ENCODE results near the gene ANKFN1. TPM values are rescaled to one million over a fixed set of nuclear protein-coding genes. Genes with fewer than 3 reads are reported as not detected.

ANKFN1 gene, protein sequence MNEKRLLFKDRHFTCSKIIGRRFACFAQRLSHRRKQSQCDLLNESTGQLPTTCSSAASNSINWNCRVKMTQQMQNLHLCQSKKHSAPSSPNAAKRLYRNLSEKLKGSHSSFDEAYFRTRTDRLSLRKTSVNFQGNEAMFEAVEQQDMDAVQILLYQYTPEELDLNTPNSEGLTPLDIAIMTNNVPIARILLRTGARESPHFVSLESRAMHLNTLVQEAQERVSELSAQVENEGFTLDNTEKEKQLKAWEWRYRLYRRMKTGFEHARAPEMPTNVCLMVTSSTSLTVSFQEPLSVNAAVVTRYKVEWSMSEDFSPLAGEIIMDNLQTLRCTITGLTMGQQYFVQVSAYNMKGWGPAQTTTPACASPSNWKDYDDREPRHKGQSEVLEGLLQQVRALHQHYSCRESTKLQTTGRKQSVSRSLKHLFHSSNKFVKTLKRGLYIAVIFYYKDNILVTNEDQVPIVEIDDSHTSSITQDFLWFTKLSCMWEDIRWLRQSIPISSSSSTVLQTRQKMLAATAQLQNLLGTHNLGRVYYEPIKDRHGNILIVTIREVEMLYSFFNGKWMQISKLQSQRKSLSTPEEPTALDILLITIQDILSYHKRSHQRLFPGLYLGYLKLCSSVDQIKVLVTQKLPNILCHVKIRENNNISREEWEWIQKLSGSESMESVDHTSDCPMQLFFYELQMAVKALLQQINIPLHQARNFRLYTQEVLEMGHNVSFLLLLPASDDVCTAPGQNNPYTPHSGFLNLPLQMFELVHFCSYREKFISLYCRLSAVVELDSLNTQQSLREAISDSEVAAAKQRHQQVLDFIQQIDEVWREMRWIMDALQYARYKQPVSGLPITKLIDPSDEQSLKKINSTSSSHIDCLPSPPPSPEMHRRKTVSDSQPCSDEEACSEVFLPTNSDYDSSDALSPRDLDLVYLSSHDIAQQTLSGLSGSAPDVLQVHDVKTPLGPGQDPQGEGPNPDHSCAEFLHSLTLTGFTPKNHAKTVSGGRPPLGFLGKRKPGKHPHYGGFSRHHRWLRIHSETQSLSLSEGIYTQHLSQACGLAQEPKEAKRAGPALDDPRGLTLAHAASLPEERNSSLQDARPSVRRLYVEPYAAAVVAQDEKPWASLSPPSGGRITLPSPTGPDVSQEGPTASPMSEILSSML
- total RNA-seq: not detected

DNA sequence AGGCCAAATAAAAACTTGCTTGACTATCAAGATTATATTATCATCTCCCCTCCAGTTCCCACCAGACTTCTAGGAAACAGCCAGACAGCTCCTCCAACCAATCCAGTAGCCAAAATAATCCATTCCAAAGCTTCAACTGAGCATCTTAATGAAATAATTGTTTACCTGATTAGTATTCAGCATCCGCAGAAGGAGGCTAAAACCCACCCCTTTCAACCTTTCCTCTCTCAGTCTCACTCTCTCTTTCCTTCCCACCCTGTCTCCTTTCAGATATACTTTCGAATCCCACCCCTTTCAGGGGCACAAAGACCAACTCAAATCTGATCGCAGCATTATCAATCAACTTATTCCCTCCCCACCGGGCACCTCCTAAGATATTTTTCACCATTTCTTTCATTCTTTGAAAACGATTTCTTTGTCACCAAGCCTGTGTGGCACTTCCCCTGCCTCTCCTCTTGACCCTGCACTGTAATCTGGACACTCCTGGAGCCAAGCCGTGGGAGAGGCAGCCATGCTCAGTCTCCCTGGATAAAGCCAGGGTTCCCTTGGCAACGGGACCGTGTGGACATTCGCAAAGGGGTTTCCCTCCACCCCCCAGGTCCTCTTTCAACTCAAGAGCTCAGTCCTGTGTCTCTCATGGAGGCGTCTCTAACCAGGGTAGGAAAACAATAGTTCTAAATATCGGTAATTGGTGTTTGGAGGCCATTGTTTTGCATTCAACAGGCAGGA is at the start of gene ANKFN1:
Gene ANKFN1, plus strand, starts transcription at position 602 of the 729 bp plus-strand sequence. CDS start 59,193 bp downstream, outside the sequence.
- CTCF ChIA-PET: no interaction called here
- POLR2A ChIA-PET: no interaction called here

DNA sequence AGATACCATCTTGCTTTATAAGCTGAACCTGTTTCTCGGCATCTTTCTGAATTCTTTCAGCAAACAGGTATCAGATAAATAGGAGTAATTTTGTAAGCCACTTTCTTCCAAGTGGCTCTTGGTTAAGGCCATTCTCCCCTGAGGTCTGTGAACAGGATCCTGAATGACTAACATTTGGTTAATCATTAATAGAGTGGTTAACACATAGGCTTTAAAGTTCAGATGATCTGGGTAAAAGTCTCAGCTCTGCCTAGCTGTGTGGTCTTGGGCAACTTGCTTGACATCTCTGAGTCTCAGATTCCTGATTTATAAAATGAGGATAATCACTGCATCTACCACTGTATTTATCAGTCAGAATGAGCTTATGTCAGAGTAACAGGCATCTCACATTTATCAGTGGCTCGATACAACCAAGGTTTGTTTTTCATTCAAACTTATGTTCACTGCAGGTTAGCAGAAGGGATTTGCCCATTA is 44.4 kb upstream of the ANKFN1 start:
- CTCF ChIA-PET: interaction anchor here (0.9 kb wide), 1 partner anchor 33 kb away, joined by 3 read pairs; no protein-coding TSS in a partner anchor
- POLR2A ChIA-PET: no interaction called here

DNA sequence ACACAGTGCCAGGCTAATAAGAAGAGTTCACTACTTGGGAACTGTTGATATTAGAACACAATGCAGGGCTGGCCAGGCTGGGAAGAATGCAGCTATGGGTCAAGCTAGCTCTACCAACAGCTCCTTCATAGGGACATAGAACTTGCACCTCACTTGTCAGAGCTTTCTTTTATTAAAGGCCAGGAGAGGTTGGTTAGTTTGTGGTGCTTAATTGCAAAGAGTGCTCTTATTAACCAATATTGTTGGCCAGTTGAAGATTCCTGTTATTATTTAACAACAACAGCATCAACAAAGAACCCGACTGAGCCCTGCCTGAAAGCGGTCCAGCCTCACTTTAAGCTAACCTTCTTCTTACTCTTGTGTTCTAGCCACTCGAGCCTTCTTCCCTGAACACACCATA is 43.4 kb upstream of the ANKFN1 start:
- POLR2A ChIA-PET: no interaction called here
- CTCF ChIA-PET: no interaction called here

DNA sequence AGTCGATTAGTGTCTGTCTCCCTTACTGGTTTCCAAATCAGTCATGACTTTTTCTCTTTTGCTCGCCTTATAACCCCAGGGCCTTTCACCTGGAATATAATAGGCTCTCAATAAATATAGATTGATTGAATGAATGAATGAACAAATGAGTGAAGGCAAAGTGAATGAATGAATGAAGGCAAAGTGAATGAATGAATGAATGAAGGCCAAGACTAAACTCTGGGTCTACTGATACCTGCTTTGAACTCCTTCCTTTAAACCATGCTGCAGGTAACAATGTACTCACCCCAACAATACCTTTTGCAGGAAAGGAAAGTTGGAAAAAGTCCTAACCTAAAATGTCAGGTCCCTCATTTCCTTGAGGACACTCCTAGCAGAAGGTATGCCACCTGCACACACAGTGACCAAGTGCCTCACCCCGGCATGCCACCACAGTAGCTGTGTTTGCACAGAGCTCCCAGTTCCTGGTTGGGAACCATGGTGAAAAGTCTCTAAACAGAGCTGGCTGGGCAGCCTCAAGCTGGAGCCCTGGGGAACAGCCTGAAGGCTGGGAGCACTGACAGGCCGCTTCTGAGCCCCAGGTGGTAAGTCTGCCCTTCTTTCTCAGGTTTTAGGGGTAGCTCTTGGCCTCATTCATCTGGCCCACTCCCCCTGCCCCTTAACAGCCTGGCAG is 42.7 kb upstream of the ANKFN1 start:
- POLR2A ChIA-PET: no interaction called here
- CTCF ChIA-PET: no interaction called here

DNA sequence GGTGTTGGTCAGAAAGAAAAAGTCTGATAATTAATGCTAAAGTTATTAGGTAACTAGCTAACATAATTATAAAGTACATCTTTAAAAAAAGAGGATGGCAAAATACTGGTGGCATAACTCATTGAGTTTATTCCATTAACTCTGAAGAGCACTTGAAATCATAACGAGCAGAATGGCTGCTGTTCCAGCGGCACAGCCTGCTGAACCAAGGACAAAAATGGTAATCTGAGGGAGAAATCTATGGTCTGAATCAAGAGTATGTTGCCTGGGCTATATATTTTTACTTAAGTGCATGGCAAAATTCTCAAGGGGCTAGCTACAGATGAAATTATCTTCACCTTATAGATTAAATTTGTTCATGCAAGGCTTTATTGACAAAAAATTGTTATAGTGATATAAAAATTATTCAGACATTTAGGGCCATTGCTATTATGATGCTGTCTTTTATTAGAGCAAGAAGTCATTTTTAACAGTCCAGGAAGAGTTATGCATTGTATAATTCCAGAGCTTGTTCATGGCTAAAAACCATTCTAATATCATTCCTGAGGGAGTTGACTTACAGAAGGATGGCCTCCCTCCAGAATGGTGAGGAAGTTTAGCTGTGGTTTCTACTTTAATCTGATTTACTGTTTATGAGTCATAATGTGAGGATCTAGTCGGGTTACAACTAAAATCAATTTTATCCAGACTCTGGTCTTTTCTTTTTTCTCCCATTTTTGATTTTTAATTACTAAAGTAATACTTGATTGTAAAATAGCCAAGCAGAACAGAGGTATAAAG is 41.4 kb upstream of the ANKFN1 start:
- CTCF ChIA-PET: no interaction called here
- POLR2A ChIA-PET: no interaction called here

DNA sequence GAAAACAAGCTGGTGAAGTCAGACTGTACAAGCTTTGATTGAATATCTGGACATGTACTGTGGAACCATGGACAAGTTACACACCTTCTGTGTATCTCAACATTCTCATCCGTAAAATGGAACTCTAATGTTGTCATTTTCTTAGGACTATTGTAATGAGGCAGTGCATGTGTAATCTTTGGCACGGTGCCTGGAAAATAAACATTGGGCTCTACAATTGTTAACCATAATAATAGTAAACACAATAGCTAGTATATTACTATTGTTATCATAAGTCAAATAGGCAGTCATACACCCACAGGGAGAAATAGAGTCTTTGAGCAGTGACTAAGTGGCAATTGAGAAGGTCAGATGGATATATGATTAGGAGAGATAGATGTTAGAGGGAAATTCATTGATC is 39.8 kb upstream of the ANKFN1 start:
- ChIA-PET CTCF (no interaction called here), POLR2A (no interaction called here)

DNA sequence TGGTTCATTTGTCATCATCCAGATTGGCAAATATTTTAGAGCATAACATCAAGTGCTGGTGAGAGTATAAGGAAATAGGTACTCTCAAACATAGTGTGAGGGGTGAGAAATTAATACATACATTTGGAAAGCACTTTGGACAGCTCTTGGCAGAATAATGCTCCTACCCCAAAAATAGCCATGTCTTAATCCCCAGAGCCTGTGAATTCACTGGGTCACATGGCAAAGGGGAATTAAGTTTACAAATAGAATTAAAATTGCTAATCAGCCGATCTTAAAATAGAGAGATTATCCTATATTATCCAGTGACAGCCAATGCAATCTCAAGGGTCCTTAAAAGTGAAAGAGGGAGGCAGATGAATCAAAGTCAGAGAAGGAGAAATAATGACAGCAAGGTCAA is 38.8 kb upstream of the ANKFN1 start:
- POLR2A ChIA-PET: no interaction called here
- CTCF ChIA-PET: no interaction called here

DNA sequence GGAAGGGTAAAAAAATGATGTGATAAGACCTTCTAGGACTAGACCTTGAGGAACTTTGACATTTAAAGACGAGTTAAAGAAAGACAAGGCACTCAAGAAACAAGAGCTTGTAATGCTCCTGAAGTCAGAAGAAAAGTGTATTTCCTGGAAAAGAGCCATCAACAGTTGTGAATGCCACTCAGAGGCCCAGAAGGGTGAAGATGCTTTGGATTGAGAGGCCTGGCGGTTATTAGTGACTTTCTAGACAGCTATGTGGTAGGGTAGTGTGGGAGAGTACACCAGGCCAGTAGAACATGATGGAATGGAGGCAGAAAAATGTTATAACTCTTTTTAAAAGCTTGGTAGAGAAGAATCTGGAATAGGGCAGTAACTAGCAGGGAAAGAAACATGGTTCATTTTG is 34.1 kb upstream of the ANKFN1 start:
- ChIA-PET CTCF (no interaction called here), POLR2A (no interaction called here)

DNA sequence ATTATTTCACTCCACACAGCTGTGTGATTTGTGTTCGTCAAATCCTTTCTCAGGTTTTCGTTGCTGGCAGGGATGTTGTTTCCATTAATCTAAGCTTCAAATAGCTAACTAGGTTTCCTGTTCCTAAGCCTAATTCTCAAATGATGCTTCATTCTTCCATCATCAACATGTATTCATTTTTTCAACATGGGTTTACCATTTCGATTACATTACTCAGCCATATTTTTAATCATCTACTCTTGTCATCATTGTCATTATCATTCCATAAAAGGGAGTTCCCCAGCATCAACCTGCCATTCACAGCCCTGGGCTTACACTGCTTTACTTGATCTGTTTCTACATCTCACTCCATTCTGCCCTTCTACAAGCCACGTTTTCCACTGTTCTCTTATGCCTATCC is 33.3 kb upstream of the ANKFN1 start:
- ChIA-PET CTCF (no interaction called here), POLR2A (no interaction called here)

DNA sequence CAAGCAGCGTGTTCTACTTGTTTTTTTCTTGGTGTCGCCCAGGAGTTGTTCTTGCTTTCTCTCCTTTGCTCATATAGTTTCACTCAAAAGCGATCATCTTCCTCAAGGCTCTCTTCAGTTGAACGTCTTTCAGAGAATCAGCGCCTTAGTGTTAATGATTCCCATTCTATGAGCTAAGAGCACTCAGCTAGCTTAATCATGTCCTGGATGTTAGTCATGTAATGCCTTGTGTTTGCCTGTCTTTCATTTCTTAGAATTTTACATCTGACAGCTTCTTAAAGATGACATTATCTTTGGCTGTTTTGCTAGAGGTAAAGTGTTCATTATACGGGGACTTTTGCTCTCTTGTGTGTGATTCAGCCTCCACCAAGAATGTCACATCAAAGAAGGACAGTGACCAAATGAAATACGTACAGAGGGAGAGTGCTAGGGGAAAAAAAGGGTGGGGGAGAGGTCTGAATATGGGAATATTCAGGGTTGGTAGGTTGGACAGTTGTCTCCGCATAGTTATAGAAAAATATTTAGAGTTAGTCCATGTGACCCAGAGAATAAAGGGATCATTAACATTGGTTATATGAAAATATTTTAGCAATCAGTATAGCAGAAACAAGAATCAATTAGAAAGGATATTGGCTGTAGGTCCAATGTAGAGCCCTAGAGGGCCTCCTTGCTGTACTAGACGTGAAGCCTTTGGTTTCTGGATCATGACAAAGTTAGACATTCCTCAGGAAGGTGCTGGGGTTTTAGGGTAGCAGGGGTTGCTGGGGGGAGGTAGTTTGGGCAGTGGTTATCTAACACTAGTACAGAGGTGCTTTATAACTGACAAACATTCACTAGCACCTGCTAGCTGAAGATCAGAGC is 31.9 kb upstream of the ANKFN1 start:
- ChIA-PET CTCF (no interaction called here), POLR2A (no interaction called here)

DNA sequence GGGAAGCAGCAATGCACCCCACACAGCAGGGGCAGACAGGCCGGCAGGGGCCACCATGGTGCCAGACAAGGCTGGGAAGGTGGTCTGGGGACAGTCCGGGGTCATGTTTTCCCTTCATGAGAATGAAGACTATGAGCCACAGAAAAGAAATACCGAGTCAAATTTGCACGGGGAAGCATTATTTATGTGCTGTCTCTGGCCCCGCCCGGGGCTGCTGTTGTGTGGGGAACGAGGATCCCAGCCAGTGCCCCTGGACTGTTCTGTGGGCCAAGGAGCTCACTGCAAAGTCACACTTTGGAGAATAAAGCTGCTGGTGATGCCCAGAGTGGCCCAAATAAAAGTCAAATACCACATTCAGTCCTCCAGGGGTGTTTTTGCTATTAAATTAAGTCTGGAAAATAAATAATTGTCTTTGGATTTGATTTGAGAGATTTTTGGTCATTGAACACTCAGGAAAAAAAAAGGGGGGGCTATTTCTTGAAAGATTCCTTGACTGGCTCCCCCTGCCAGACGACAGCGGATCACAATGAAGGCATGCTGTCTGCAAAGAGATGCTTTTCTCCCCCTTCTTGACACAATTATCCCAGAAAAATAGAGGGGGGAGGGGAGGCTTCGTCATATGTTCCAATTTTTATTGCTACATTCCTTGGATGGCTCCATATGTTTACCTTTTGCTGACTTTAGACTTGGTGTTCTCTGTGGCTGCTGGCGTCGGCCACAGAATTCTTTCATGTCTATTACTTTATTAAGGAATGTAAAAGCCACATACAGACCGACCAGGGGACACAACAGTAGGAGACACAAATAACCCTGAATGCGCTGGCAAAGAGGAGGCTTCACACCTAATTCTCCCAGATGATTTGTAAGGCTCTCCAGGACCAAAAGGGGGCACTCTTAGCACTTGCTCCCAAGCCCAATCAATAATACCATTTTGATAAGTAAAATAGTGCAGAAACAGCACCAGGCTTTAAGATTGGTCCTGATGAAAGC is 27.1 kb upstream of the ANKFN1 start:
- POLR2A ChIA-PET: no interaction called here
- CTCF ChIA-PET: no interaction called here

DNA sequence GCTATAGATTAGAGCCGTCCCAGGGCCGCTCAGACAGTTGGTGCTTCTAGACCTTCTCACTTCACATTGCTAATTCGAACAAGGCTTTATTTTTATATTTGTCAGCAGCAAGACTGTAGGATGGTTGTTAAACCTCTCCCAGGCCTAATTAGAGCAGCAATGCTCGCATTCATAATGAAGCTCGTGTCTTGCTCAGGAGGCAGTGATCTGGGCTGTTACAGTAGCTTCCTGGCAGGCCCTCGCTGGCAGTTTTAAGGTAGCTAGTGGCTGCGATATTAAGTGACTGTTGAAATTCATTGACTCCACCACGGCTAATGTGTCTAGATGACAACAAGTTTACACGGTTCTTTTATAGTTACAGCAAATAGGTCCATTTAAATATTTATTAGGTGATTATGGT is 23.2 kb upstream of the ANKFN1 start:
- CTCF ChIA-PET: no interaction called here
- POLR2A ChIA-PET: no interaction called here

DNA sequence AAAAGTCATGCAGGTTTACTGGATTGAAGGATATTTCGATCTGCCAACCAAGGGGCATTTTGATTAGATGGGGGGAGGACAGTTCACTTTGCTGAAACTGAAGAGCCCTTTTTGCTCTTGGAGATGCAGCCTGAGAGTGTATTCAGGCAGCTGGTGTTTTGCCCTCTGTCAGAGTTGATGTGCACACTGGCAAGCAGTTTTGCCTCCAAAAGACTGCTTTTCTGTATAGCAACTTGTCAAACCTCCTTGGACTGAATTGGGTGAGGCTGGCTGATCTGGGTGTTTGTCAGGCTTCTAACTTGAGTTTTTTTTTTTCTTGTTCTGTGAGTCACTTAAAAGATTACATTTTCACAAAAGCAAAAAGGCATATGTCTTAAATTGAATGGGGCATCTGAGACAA is 22.6 kb upstream of the ANKFN1 start:
- POLR2A ChIA-PET: no interaction called here
- CTCF ChIA-PET: no interaction called here

DNA sequence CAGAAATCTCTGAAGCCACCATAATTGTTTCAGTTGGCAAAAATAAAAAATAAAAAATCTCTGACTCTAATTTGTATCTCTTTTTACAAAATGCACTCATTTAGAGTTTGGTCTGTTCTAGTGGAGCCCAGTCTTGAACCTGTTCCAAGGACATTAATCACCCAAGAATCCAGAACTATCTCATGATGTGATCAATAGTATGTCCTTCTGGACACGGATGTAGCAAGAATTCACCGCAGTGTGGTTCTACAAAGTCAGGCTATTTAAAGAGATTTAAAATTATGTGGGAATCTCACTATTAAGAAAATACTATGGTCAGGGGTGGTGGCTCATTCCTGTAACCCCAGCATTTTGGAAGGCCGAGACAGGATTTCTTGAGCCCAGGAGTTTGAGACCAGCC is 21.8 kb upstream of the ANKFN1 start:
- POLR2A ChIA-PET: no interaction called here

DNA sequence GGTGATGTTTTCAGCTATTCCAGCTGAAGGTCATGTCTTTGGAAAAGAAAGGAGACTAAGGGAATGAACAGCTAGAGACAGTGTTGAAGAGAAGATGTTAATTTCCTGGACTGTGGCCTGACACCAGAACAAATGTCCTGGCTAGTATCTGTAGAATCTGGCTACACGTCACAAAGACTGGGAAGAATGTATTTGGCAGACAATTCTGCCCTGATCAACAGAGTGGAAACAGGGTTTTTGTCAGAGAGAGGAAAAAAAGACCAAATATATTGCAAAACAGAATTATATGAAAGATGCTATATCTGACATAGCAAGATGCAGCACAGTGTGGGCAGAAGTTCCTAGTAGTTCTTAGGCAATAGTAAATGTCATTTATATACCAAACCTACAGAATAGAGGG is 17.0 kb upstream of the ANKFN1 start:
- ChIA-PET CTCF (no interaction called here), POLR2A (no interaction called here)

More for the DNA sequence above, 21.8 kb upstream of the ANKFN1 start:
- CTCF ChIA-PET: no interaction called here

DNA sequence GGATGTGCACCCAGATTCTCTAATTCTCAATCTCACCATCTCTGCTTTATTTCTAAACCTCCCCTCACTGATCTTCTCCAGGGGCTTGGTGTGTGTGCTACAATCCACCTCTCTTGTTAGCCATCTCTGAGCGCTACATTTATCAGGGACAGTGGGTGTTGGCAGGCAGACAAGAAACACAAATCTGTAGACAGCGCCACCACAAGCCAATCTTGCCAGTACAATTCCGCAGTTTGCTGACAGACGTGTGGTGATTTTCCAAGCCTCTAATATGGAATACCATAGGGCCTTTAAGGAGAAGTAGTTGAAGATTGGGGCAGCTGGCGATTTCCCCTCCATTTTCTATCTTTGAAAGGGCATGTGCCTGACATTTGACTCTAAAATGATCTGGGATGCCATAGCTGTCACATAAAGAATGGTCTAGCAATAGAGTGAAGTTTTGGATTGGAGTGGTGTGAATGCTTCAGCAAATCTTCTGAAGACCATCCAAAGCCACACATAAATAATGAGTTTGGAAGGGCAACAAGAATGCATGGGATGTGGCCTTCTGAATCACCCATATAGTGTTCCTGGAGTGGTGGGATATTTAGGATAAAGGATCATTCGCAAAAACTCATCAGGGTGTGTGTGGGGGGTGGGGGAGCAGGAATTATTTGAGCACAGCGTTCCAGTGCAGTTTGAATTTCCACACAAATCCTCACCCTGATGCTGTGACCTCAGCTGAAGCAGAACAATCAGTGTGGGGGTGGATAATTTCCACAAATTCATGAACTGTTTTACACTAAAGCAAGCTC is 12.0 kb upstream of the ANKFN1 start:
- ChIA-PET CTCF (interaction anchor here (0.6 kb wide), 1 partner anchor 8 kb away, joined by 3 read pairs; no protein-coding TSS in a partner anchor), POLR2A (no interaction called here)
